IMR-90 (cell line): ENCODE results near the gene ARHGEF17. TPM values are rescaled to one million over a fixed set of nuclear protein-coding genes. Genes with fewer than 3 reads are reported as not detected.

ENCODE experiments used
- ATAC-seq: fragments of 200-7000 bp; cut with Tn5 transposase; 2 replicates; pipeline ENCODE4 v1.9.1; 2020; ENCODE audit warnings: low read depth, mild to moderate bottlenecking, moderate library complexity
- BruUV-seq: library from RNA; stranded (reverse); fragments of 400-500 nt; replicated peaks from 2 replicates; lab custom pipeline; 2021; lab: Mats Ljungman, UMichigan
- CTCF ChIA-PET: fragments of 300-600 bp; formaldehyde crosslinking; extraction: SDS; loops from one replicate; lab custom pipeline; 2021; ENCODE audit warnings: antibody characterized with exemption; lab: Yijun Ruan, JAX
- POLR2A ChIA-PET: fragments of 300-600 bp; sonication (Branson Sonifier 250); formaldehyde crosslinking; loops from one replicate; lab custom pipeline; 2022; ENCODE audit warnings: antibody characterized with exemption; ENCODE audit not compliant: unreplicated experiment; lab: Charles Lee
- DNase-seq: peaks from one replicate; pipeline ENCODE4 v3.0.0; 2013
- H2AFZ ChIP-seq: replicated peaks from 2 replicates; pipeline ENCODE3; 2013; ENCODE audit warnings: low read length, mild to moderate bottlenecking; ENCODE audit not compliant: poor library complexity
- H2AK5ac ChIP-seq: 2 replicates; pipeline ENCODE4 v1.6.1; 2013; ENCODE audit warnings: low read depth, low read length, inconsistent platforms
- H2AK9ac ChIP-seq: replicated peaks from 2 replicates; pipeline ENCODE3; 2013; ENCODE audit warnings: mild to moderate bottlenecking, low read depth, low read length, moderate library complexity; ENCODE audit not compliant: poor library complexity
- H2BK120ac ChIP-seq: 2 replicates; pipeline ENCODE4 v1.6.1; 2013; ENCODE audit warnings: low read depth, low read length, inconsistent platforms
- H2BK15ac ChIP-seq: 3 replicates; pipeline ENCODE4 v1.6.1; 2013; ENCODE audit warnings: low read depth, low read length, inconsistent platforms
- H2BK20ac ChIP-seq: 2 replicates; pipeline ENCODE4 v1.6.1; 2013; ENCODE audit warnings: low read depth, mild to moderate bottlenecking, inconsistent platforms, low read length, moderate library complexity
- H2BK5ac ChIP-seq: 2 replicates; pipeline ENCODE4 v1.6.1; 2013; ENCODE audit warnings: mild to moderate bottlenecking, low read depth, low read length, inconsistent platforms; ENCODE audit not compliant: poor library complexity, severe bottlenecking
- H3K14ac ChIP-seq: replicated peaks from 2 replicates; pipeline ENCODE4 v1.6.1; 2013; ENCODE audit warnings: low read depth, low read length, inconsistent platforms
- H3K18ac ChIP-seq: 2 replicates; pipeline ENCODE4 v1.6.1; 2013; ENCODE audit warnings: low read depth, low read length, control low read depth
- H3K23ac ChIP-seq: 2 replicates; pipeline ENCODE4 v1.6.1; 2013; ENCODE audit warnings: low read depth, low read length, inconsistent platforms
- H3K27ac ChIP-seq: 2 replicates; pipeline ENCODE4 v1.5.1; 2013; ENCODE audit warnings: mild to moderate bottlenecking, control low read depth, low read length; ENCODE audit not compliant: insufficient read depth
- H3K27me3 ChIP-seq: 2 replicates; pipeline ENCODE4 v1.6.1; 2013; ENCODE audit warnings: low read length; ENCODE audit not compliant: control insufficient read depth, insufficient read depth
- H3K36me3 ChIP-seq: 2 replicates; pipeline ENCODE4 v1.6.1; 2013; ENCODE audit warnings: low read length, mixed read lengths; ENCODE audit not compliant: control insufficient read depth, insufficient read depth
- H3K4ac ChIP-seq: 2 replicates; pipeline ENCODE4 v1.6.1; 2013; ENCODE audit warnings: low read depth, low read length, inconsistent platforms
- H3K4me1 ChIP-seq: 2 replicates; pipeline ENCODE4 v1.6.1; 2013; ENCODE audit warnings: low read length, mixed read lengths; ENCODE audit not compliant: control insufficient read depth, insufficient read depth
- H3K4me2 ChIP-seq: 2 replicates; pipeline ENCODE4 v1.6.1; 2013; ENCODE audit warnings: low read depth, mild to moderate bottlenecking, control low read depth, low read length, moderate library complexity
- H3K4me3 ChIP-seq: 2 replicates; pipeline ENCODE4 v1.5.1; 2013; ENCODE audit warnings: low read depth, mild to moderate bottlenecking, control low read depth, low read length, moderate library complexity; ENCODE audit not compliant: insufficient read depth
- H3K56ac ChIP-seq: 2 replicates; pipeline ENCODE4 v1.6.1; 2013; ENCODE audit warnings: low read length, inconsistent platforms; ENCODE audit not compliant: insufficient read depth; ENCODE audit errors: extremely low read depth
- H3K79me1 ChIP-seq, 2 experiments: 2 replicates each; pipeline ENCODE4 v1.6.1; 2013; ENCODE audit warnings: low read length in 2 of 2, inconsistent platforms in 1 of 2, low read depth in 1 of 2
- H3K9ac ChIP-seq: 2 replicates; pipeline ENCODE4 v1.6.1; 2013; ENCODE audit warnings: low read depth, low read length, control low read depth
- H3K9me1 ChIP-seq: 2 replicates; pipeline ENCODE4 v1.6.1; 2013; ENCODE audit warnings: low read length, inconsistent platforms; ENCODE audit not compliant: insufficient read depth
- H3K9me3 ChIP-seq: 2 replicates; pipeline ENCODE4 v1.6.1; 2013; ENCODE audit warnings: low read length; ENCODE audit not compliant: control insufficient read depth, insufficient read depth
- H4K20me1 ChIP-seq: 2 replicates; pipeline ENCODE4 v1.6.1; 2013; ENCODE audit warnings: low read length, inconsistent platforms; ENCODE audit not compliant: insufficient read depth
- H4K5ac ChIP-seq: 2 replicates; pipeline ENCODE4 v1.6.1; 2013; ENCODE audit warnings: mild to moderate bottlenecking, low read depth, low read length, control low read depth
- H4K8ac ChIP-seq, 2 experiments: 2 replicates each; pipeline ENCODE4 v1.6.1; 2013; ENCODE audit warnings: low read depth in 2 of 2, low read length in 2 of 2, control low read depth in 1 of 2, inconsistent platforms in 1 of 2
- H4K91ac ChIP-seq: 2 replicates; pipeline ENCODE4 v1.6.1; 2013; ENCODE audit warnings: low read depth, low read length, inconsistent platforms; ENCODE audit not compliant: insufficient read depth
- BHLHE40 ChIP-seq: fragments of 150-350 bp; IDR thresholded peaks from 2 replicates; pipeline ENCODE4 v1.6.1; 2016; ENCODE audit warnings: mild to moderate bottlenecking, low read depth, low read length
- CEBPB ChIP-seq: IDR thresholded peaks from 2 replicates; pipeline ENCODE4 v1.6.1; 2012; ENCODE audit warnings: low read depth, low read length, improper control_type of control experiment
- FOS ChIP-seq: fragments of 150-350 bp; IDR thresholded peaks from 2 replicates; pipeline ENCODE4 v1.6.1; 2016; ENCODE audit warnings: low read depth, low read length
- MAFK ChIP-seq: IDR thresholded peaks from 2 replicates; pipeline ENCODE4 v1.6.1; 2012; ENCODE audit warnings: low read depth, low read length, improper control_type of control experiment
- MAZ ChIP-seq: IDR thresholded peaks from 2 replicates; pipeline ENCODE4 v1.6.1; 2012; ENCODE audit warnings: low read depth, mild to moderate bottlenecking, low read length, improper control_type of control experiment, moderate library complexity, borderline replicate concordance
- MXI1 ChIP-seq: IDR thresholded peaks from 2 replicates; pipeline ENCODE4 v1.6.1; 2012; ENCODE audit warnings: low read depth, mild to moderate bottlenecking, low read length, moderate library complexity, borderline replicate concordance
- POLR2A ChIP-seq: IDR thresholded peaks from 2 replicates; pipeline ENCODE4 v1.6.1; 2012; ENCODE audit warnings: mild to moderate bottlenecking, low read depth, low read length
- RCOR1 ChIP-seq: IDR thresholded peaks from 2 replicates; pipeline ENCODE4 v1.6.1; 2012; ENCODE audit warnings: mild to moderate bottlenecking, low read length, improper control_type of control experiment; ENCODE audit not compliant: insufficient replicate concordance
- RFX5 ChIP-seq: IDR thresholded peaks from 2 replicates; pipeline ENCODE4 v1.8.0; 2012; ENCODE audit warnings: low read depth, mild to moderate bottlenecking, low read length, moderate library complexity
- WGBS, 2 experiments: methylation state at CpG; one replicate each; pipeline versions ENCODE4 v1.1.5 to v1.1.7; 2013; ENCODE audit warnings: missing lambda C conversion rate in 2 of 2; ENCODE audit not compliant: insufficient read length in 1 of 2; ENCODE audit errors: extremely low coverage in 2 of 2; 5-methylcytosine and 5-hydroxymethylcytosine counted together
- dilution Hi-C: fragments of 300-500 bp; cut with HindIII; formaldehyde crosslinking; loops from one replicate; pipeline ENCODE4 v1.14.3; 2018; ENCODE audit warnings: low sequenced_read_pairs; ENCODE audit not compliant: unreplicated experiment
- in situ Hi-C: fragments of 300-500 bp; cut with MboI; formaldehyde crosslinking; loops from 3 replicates; pipeline ENCODE4 v1.14.3; 2019; ENCODE audit warnings: low sequenced_read_pairs, inconsistent platforms, mixed read lengths
- intact Hi-C: fragments of 100-400 bp; cut with micrococcal nuclease; formaldehyde crosslinking; loops from 2 replicates; pipeline ENCODE4 v1.10.0; 2022
- polyA plus RNA-seq, 3 experiments: library from polyadenylated mRNA; depleted of rRNA; stranded (reverse); fragments of >200 nt; gene quantifications; 2 replicates each; pipeline ENCODE4 v1.2.3, GENCODE V29; 2012; ENCODE audit warnings: low replicate concordance in 1 of 3
- total RNA-seq: library from RNA; depleted of rRNA; stranded (reverse); fragments of >200 nt; gene quantifications from 2 replicates; pipeline ENCODE4 v1.2.3, GENCODE V29; 2012
- TF ChIP-seq, protein P1 (sequence below): fragments of 150-350 bp; IDR thresholded peaks from 2 replicates; pipeline ENCODE4 v1.6.1; 2017; ENCODE audit warnings: mild to moderate bottlenecking, antibody characterized with exemption, low read length, low read depth

ARHGEF17 gene
- total and polyA plus RNA-seq, 2 of the 4 experiments (the other 2 are of a cell fraction), result 21.7 to 97.7 TPM

- dilution Hi-C loops (no loop called here), in situ Hi-C loops (no loop called here), intact Hi-C loops (no loop called here)
- no peak for TF ChIP-seq BHLHE40
- no peak for TF ChIP-seq RCOR1
- TF ChIP-seq, protein P1, sequence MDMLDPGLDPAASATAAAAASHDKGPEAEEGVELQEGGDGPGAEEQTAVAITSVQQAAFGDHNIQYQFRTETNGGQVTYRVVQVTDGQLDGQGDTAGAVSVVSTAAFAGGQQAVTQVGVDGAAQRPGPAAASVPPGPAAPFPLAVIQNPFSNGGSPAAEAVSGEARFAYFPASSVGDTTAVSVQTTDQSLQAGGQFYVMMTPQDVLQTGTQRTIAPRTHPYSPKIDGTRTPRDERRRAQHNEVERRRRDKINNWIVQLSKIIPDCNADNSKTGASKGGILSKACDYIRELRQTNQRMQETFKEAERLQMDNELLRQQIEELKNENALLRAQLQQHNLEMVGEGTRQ, result no peak
- TF ChIP-seq CEBPB, result no peak
- TF ChIP-seq POLR2A, result no peak
- TF ChIP-seq FOS, result no peak
- TF ChIP-seq MAFK, result no peak
- no peak for TF ChIP-seq RFX5
- no peak for TF ChIP-seq MXI1
- TF ChIP-seq MAZ, result no peak
- Histone ChIP-seq H3K4ac (peak overlapping the region; percentile 98), H3K4me2 (peak overlapping the region; percentile 56; the same call in 1 of the 2 replicates), H3K23ac (peak overlapping the region; percentile 97), H3K27me3 (no peaks in the 10 kb centered on the region), H3K4me3 (no peak overlapping the region), H3K9me1 (peaks cover 38% of the 10 kb centered on the region), H2BK5ac (peak overlapping the region; percentile 74), H4K8ac (peak overlapping the region; percentile 90 to 95), H3K9me3 (no peaks in the 10 kb centered on the region), H3K36me3 (peaks cover 16% of the 10 kb centered on the region), H3K9ac (peak overlapping the region; percentile 54), H2AFZ (peak overlapping the region; percentile 25), H3K14ac (peak overlapping the region; percentile 92), H2BK20ac (peak overlapping the region; percentile 94), H3K4me1 (peaks cover 74% of the 10 kb centered on the region), H2BK120ac (peak overlapping the region; percentile 91), H2AK5ac (peak overlapping the region; percentile 100), H2AK9ac (peak overlapping the region; percentile 66), H3K27ac (peak overlapping the region; percentile 98), H4K91ac (peak overlapping the region; percentile 97), H2BK15ac (peak overlapping the region; percentile 98; the same call in 2 of the 3 replicates), H4K5ac (peak overlapping the region; percentile 62), H3K18ac (peak overlapping the region; percentile 80), H4K20me1 (peaks cover 62% of the 10 kb centered on the region), H3K79me1 (peaks cover 33 to 92% of the 10 kb centered on the region in 2 experiments; a peak in 3 of 4 replicates), H3K56ac (peak overlapping the region; percentile 76)
- ChIA-PET CTCF (no interaction called here), POLR2A (interaction anchor here (0.5 kb wide), 1 partner anchor 12 kb away, joined by 3 read pairs; no protein-coding TSS in a partner anchor)
- ATAC-seq (no peak), DNase-seq (no peak)
- no TSS peak for BruUV-seq
- no CpG with 5 or more reads among the region's 9 CpGs for WGBS, 2 experiments
Observed at GRCh38 chr11:73324116-73324515, 16.0 kb downstream of the ARHGEF17 start.
